Cardiac muscle cell (in vitro differentiated cells and primary cell): ENCODE measurements around the gene VAMP7. TPM values are rescaled to one million over a fixed set of nuclear protein-coding genes. Genes with fewer than 3 reads are reported as not detected.

Experiments
- DNase-seq, 2 donors: peaks; one replicate each; pipeline versions ENCODE4 v3.0.0 to v3.0.0-alpha.2; 2010 to 2017; ENCODE audit warnings: low read depth in 1 of 2, low spot score in 1 of 2
- H3K27ac ChIP-seq: fragments of 200-600 bp; sonication (generic); 2 replicates; pipeline ENCODE4 v1.5.1; 2016
- H3K27me3 ChIP-seq: fragments of 200-600 bp; sonication (generic); 2 replicates; pipeline ENCODE4 v1.6.0; 2016; ENCODE audit warnings: control low read depth
- H3K36me3 ChIP-seq: fragments of 200-600 bp; sonication (generic); 2 replicates; pipeline ENCODE4 v1.5.1; 2016; ENCODE audit warnings: control low read depth
- H3K4me1 ChIP-seq: fragments of 200-600 bp; sonication (generic); 2 replicates; pipeline ENCODE4 v1.8.1; 2017; ENCODE audit warnings: low read depth, mild to moderate bottlenecking, mixed run types
- H3K4me3 ChIP-seq: fragments of 200-600 bp; sonication (generic); 2 replicates; pipeline ENCODE4 v1.5.1; 2016; ENCODE audit warnings: mild to moderate bottlenecking
- H3K9me3 ChIP-seq: fragments of 200-600 bp; sonication (generic); 2 replicates; pipeline ENCODE4 v1.5.1; 2017; ENCODE audit warnings: low read depth, mild to moderate bottlenecking, control low read depth
- polyA plus RNA-seq: library from polyadenylated mRNA; unstranded; fragments of >200 nt; fragmentation: Nextera tagmentation; extraction: Ambion mirVana; gene quantifications from 2 replicates; pipeline ENCODE4 v1.2.1, GENCODE V29; 2016
- total RNA-seq: library from RNA; depleted of rRNA; stranded (reverse); fragments of >200 nt; gene quantifications from 2 replicates; pipeline ENCODE4 v1.2.3, GENCODE V29; 2016
- TF ChIP-seq, protein P1 (sequence below): IDR thresholded peaks from 2 replicates; pipeline ENCODE4 v1.5.1; 2012; ENCODE audit warnings: low read depth, mild to moderate bottlenecking, low read length

Gene VAMP7
- total and polyA plus RNA-seq, 2 experiments from 2014 or later, result 16.1 to 29.9 TPM

DNA sequence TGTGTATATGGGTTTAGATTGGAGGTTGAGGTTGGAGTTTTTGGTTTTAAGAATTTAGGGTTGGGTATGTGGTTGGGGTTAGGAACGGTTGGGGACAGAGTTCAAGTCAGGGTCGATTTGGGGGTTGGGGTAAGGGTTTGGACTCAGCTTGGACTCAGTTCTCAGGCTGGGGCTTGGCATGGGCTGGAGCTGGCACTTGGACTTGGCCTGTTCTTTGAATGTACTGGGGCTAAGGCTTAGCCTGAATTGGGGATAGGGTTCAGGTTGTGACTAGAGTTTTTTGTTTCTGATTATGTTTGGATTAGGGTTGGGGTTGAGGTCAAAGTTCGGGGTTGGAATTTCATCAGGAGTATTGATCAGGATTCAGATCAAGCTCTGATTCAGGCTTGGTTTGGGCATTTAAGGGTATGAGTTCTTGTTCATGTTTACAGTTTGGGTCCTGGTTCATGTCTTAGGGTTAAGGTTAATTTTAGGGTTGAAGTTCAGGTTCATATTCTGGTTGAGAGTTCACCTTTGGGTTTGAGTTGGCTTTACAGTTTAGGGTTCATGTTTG is 70.2 kb downstream of the VAMP7 start:
- no peak for DNase-seq
- H3K36me3 ChIP-seq, result no peaks in the 10 kb centered on the region
- TF ChIP-seq, protein P1, sequence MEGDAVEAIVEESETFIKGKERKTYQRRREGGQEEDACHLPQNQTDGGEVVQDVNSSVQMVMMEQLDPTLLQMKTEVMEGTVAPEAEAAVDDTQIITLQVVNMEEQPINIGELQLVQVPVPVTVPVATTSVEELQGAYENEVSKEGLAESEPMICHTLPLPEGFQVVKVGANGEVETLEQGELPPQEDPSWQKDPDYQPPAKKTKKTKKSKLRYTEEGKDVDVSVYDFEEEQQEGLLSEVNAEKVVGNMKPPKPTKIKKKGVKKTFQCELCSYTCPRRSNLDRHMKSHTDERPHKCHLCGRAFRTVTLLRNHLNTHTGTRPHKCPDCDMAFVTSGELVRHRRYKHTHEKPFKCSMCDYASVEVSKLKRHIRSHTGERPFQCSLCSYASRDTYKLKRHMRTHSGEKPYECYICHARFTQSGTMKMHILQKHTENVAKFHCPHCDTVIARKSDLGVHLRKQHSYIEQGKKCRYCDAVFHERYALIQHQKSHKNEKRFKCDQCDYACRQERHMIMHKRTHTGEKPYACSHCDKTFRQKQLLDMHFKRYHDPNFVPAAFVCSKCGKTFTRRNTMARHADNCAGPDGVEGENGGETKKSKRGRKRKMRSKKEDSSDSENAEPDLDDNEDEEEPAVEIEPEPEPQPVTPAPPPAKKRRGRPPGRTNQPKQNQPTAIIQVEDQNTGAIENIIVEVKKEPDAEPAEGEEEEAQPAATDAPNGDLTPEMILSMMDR, result no peak
- no peaks in the 10 kb centered on the region for H3K9me3 ChIP-seq
- no peak overlapping the region for H3K27ac ChIP-seq
- no peak overlapping the region for H3K4me3 ChIP-seq
- H3K27me3 ChIP-seq, result no peaks in the 10 kb centered on the region
- no peaks in the 10 kb centered on the region for H3K4me1 ChIP-seq

DNA sequence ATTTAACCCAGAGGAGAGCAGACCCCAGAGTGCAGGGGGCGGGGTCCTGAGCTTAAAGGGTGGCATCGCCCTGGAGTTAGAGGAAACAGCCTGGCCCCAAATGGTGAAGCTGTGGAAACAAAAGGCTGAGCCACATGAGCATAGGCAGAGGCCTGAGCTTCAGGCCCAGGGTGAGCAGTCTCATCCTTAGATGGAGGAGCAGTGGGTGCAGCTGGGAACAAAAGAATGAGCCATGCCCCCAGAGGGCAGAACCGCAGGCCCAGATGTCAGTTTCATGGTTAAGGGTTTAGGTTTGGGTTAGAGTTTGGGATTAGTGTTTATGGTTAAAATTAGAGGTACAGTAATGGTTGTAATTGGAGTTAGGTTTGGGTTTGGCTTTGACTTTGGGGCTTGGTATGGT is 71.9 kb downstream of the VAMP7 start:
- no peak overlapping the region for H3K27ac ChIP-seq
- H3K4me1 ChIP-seq, result no peaks in the 10 kb centered on the region
- no peak overlapping the region for H3K4me3 ChIP-seq
- TF ChIP-seq, protein P1, result no peak
- no peak for DNase-seq
- no peaks in the 10 kb centered on the region for H3K9me3 ChIP-seq
- H3K27me3 ChIP-seq, result no peaks in the 10 kb centered on the region
- H3K36me3 ChIP-seq, result no peaks in the 10 kb centered on the region

DNA sequence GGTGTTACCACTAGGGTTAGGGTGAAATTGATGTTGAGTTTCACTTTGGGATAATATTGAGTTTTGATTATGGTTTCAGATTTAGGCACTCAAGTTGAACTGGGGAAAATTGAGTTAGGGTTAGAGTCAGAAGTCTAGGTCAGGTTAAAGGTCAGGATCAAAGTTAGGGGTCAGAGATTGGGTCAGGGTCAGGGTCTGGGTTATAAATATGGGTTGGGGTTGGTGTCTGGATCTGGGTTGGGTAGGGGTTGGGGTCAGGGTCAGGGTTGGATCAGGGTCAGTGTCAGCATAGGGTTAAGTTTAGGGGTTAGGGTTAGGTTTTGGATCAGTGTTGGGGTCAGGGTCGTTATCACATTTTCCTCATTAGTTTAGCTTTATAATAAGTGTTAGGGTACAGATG is 73.6 kb downstream of the VAMP7 start:
- H3K9me3 ChIP-seq, result no peaks in the 10 kb centered on the region
- no peaks in the 10 kb centered on the region for H3K36me3 ChIP-seq
- no peak overlapping the region for H3K27ac ChIP-seq
- DNase-seq, result no peak
- no peaks in the 10 kb centered on the region for H3K27me3 ChIP-seq
- H3K4me1 ChIP-seq, result no peaks in the 10 kb centered on the region
- TF ChIP-seq, protein P1, result no peak
- H3K4me3 ChIP-seq, result no peak overlapping the region

DNA sequence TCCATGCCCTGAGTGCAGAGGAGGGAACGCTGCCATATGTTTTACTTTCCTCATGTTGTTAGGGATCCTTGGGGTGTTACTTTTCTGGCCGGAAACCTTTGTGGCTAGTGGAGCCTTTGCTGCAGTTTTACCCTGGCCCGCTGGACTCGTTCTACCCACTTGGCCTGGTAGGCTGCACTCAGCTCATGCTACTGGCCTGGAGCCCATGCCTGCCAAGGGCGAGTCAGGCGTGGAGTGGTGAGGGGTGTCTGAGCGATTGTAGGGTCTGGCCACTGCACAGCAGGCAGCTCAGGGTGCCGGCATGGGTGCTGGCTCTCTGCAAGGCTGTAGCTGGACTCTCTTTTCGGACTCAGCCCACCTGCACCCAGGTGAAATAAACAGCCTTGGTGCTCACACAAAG is 75.0 kb downstream of the VAMP7 start:
- Histone ChIP-seq H3K9me3 (no peaks in the 10 kb centered on the region), H3K4me1 (no peaks in the 10 kb centered on the region), H3K4me3 (no peak overlapping the region), H3K27ac (no peak overlapping the region), H3K27me3 (no peaks in the 10 kb centered on the region), H3K36me3 (no peaks in the 10 kb centered on the region)
- DNase-seq, result no peak
- TF ChIP-seq, protein P1, result no peak

- H3K27ac ChIP-seq, result no peak overlapping the region
- DNase-seq, result no peak
- TF ChIP-seq, protein P1, result no peak
- no peak overlapping the region for H3K4me3 ChIP-seq
- H3K27me3 ChIP-seq, result no peaks in the 10 kb centered on the region
- H3K9me3 ChIP-seq, result no peaks in the 10 kb centered on the region
- H3K36me3 ChIP-seq, result no peaks in the 10 kb centered on the region
- no peaks in the 10 kb centered on the region for H3K4me1 ChIP-seq
These were observed 75.5 kb downstream of the VAMP7 start for GRCh38 chrX:155956649-155957048.

- no peaks in the 10 kb centered on the region for H3K27me3 ChIP-seq
- no peaks in the 10 kb centered on the region for H3K4me1 ChIP-seq
- no peaks in the 10 kb centered on the region for H3K36me3 ChIP-seq
- no peaks in the 10 kb centered on the region for H3K9me3 ChIP-seq
- no peak overlapping the region for H3K4me3 ChIP-seq
- peak overlapping the region; percentile 12 for H3K27ac ChIP-seq
- TF ChIP-seq, protein P1, result no peak
- no peak for DNase-seq
These were observed 76.7 kb downstream of the VAMP7 start for GRCh38 chrX:155957843-155958242.
